Activated CD4-positive, alpha-beta T cell treated with anti-CD3 and anti-CD28 coated beads, Interleukin-2, amount 50 U/mL, for 48 hours (primary cell): Measurements from ENCODE around the gene PPP6C.
"Not testable (repeated sequence)": the region's sequence is repeated elsewhere in the genome, so short reads cannot be mapped to it uniquely, and the experiment has no call there.

ENCODE experiments used
- DNase-seq, 2 experiments: peaks; one replicate each; pipeline ENCODE4 v3.0.0-alpha.2; 2020

The PPP6C gene

GRCh38 chr9:125141251-125141650 lies 48.4 kb downstream of the PPP6C start:
- DNase-seq: no peak

GRCh38 chr9:125140576-125140975 lies 49.0 kb downstream of the PPP6C start:
- DNase-seq: no peak

GRCh38 chr9:125137200-125137599 lies 52.4 kb downstream of the PPP6C start:
- no peak for DNase-seq

- DNase-seq: no peak
Observed at GRCh38 chr9:125134976-125135375, 54.6 kb downstream of the PPP6C start.

GRCh38 chr9:125133403-125134329 lies 55.9 kb downstream of the PPP6C start:
- DNase-seq: no peak

- no peak for DNase-seq
Observed at GRCh38 chr9:125131778-125132177, 57.8 kb downstream of the PPP6C start.

- peak; percentile 68 to 76 for DNase-seq
Observed at GRCh38 chr9:125126019-125126746, 63.4 kb downstream of the PPP6C start.

- DNase-seq: no peak
Observed at GRCh38 chr9:125125523-125125922, 64.1 kb downstream of the PPP6C start.

- no peak for DNase-seq
Observed at GRCh38 chr9:125121146-125121545, 68.5 kb downstream of the PPP6C start.

- no peak for DNase-seq
Observed at GRCh38 chr9:125119643-125120286, 69.8 kb downstream of the PPP6C start.

GRCh38 chr9:125118696-125119095 lies 70.9 kb downstream of the PPP6C start:
- DNase-seq: not testable (repeated sequence)

- DNase-seq: not testable (repeated sequence)
Observed at GRCh38 chr9:125114503-125114902, 75.1 kb downstream of the PPP6C start.

- no peak for DNase-seq
Observed at GRCh38 chr9:125110464-125110863, 79.1 kb downstream of the PPP6C start.

- DNase-seq: not testable (repeated sequence)
Observed at GRCh38 chr9:125108541-125108940, 81.1 kb downstream of the PPP6C start.

- DNase-seq: no peak
Observed at GRCh38 chr9:125106285-125106893, 83.2 kb downstream of the PPP6C start.

- no peak for DNase-seq
Observed at GRCh38 chr9:125103770-125104460, 85.7 kb downstream of the PPP6C start.

- DNase-seq: no peak
Observed at GRCh38 chr9:125103021-125103420, 86.6 kb downstream of the PPP6C start.

- DNase-seq: no peak
Observed at GRCh38 chr9:125100822-125101221, 88.8 kb downstream of the PPP6C start.

GRCh38 chr9:125099816-125100215 lies 89.8 kb downstream of the PPP6C start:
- DNase-seq: no peak
